NCI-H82 treated with DMSO at 0.1 percent for 48 hours (cell line): ENCODE measurements around the gene RNF17.

Experiments
- DNase-seq: peaks from one replicate; lab custom pipeline; 2025; ENCODE audit not compliant: unreplicated experiment; lab: John Stamatoyannopoulos, UW

The RNF17 gene

GRCh38 chr13:24858953-24859352, 95.0 kb downstream of the RNF17 start:
- DNase-seq: no peak

GRCh38 chr13:24860770-24861169, 96.8 kb downstream of the RNF17 start:
- DNase-seq: no peak

GRCh38 chr13:24861617-24862362, 97.8 kb downstream of the RNF17 start:
- DNase-seq: no peak

- no peak for DNase-seq
Measured at GRCh38 chr13:24863748-24864540, 100.0 kb downstream of the RNF17 start.

DNA sequence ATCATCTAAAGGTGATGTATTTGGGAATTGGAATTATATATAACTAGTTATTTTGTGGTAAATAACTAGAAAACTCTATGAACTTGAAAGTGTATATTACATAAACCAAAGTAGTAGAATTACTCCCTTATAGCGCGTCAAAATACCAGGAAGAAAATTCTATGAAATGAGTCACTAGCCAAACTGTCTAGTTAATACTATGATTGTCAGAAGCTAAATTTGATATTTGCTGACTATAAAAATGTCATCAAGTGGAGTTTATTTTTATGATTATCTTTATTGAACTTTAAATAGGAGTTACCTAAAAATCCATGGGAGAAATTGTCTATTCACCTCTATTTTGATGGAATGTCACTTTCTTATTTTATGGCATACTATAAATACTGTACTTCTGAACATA, 100.6 kb downstream of the RNF17 start:
- no peak for DNase-seq

DNA sequence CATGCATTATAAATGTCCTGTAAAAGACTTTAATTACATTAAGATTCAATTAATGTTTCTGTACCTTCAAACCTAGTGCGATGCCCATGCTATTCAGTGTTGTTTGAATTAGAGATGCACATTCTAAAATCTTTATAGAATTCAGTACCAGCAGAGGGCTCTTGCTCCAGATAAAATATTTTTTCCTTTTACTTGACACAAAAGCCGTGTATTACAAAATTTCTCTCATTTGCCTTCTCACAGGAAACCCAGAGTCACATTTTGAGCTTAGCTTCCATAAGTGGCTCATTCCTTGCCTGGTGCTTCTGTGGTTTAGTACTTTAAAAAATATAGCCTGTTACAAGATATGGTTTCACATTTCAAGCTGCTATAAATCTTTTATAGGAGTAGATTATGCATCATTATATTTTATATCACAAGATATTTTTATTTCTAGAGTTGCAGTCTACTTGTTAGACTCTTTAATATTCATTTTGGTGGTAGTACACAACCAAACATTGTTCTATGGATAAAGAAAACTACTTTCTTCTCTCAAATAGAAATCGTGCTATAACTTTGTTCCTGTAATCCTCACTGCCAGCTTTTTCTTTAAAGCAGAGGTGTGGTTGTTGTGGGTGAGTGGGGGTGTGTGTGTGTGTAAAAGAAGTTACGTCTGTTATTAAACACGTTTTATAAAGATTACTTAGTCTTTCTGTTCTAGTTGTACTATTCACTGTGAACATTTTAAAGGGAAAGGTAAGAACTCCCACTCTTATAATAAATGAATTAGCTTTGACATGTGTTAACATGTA, 101.4 kb downstream of the RNF17 start:
- DNase-seq: no peak

GRCh38 chr13:24866488-24866887, 102.5 kb downstream of the RNF17 start:
- DNase-seq: no peak

- no peak for DNase-seq
Measured at GRCh38 chr13:24868874-24869273, 104.9 kb downstream of the RNF17 start.

GRCh38 chr13:24870380-24870760, 106.4 kb downstream of the RNF17 start:
- no peak for DNase-seq

DNA sequence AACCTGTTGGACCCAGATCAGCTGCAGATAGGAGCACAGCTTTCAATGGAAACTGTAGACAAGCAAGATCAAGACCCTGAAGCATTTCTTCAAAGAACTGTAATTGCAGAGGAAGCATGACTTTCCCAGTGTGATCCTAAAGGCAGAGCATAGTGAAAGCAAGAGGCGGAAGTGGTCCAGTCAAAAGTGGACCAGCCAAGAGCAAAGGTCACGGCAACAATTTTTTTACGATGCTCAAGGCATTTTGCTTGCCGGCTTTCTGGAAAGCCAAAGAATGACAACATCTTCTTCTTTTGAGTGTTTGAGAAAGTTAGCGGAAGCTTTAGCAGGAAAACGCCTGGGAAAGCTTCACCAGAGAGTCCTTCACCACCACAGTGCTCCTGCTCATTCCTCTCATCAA, 111.6 kb downstream of the RNF17 start:
- DNase-seq: no peak

DNA sequence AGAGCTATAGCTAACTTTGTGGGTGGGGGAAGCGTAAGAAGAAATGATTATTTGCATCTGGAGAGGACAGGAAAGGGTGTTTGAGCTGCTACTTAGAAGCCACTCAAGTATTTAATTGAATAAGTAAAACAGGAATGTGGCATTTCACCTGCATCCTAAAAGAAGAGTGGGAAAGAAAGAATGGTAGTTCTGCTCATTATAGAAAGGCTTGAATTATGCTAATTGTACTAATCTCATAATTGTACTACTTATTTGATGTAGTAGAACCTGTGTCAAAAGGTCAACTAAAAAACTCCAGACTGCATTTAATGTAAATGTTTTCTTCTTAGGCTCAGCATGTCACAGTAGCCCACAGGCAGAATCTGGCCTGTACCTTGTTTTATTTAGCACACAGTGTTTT, 113.6 kb downstream of the RNF17 start:
- DNase-seq: no peak

GRCh38 chr13:24878340-24878739, 114.4 kb downstream of the RNF17 start:
- DNase-seq: no peak

- DNase-seq: no peak
Measured at GRCh38 chr13:24882665-24883064, 118.7 kb downstream of the RNF17 start.

- no peak for DNase-seq
Measured at GRCh38 chr13:24887759-24888158, 123.8 kb downstream of the RNF17 start.

GRCh38 chr13:24888291-24888931, 124.4 kb downstream of the RNF17 start:
- no peak for DNase-seq

- DNase-seq: no peak
Measured at GRCh38 chr13:24890256-24890655, 126.3 kb downstream of the RNF17 start.

DNA sequence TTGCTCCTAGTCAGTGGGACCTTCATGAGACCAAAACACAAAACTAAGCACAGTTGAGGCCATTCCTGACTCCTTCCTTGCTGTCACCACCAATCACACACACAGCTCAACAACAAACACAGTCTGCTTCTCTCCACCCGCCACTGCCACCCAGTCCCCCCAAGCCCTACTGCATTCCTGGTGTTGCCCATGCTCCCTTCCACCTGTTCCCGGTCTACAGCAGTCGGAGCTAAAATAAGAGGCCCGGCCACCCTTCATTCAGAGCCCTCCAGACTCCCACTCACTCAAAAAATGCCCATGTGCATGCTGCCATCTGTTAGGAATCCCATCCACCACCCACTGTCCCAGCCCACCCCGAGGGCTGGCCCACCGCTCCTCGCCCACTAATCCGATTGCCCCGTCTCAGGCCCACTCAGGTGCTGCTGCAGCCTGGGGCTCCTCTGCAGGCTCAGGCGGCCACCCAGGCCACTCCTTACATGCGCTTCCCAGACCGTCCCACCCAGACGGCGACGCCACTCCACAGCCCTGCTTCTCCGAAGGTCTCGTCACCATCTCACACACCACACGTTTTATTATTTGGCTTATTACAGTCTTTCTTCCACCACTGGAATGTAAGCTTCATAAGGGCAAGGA, 127.6 kb downstream of the RNF17 start:
- no peak for DNase-seq

DNA sequence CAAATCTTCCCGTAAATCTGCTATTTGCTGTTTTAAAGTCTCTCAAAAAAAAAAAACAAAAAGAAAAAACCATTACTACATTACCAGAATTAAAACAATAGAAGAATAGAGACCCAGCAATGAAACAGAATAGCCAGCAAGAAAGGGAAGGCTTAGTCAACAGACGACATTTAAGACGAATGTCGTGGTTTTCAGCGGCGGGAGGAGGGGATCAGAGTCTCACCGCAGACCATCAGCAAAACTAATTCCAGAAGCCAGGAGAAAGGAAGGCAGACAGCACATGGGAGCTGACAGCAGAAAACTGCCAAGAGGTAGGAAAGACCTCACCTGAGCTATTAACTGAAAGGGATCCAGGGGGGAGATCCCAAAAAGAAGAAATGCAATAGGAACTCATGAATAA, 128.9 kb downstream of the RNF17 start:
- no peak for DNase-seq

DNA sequence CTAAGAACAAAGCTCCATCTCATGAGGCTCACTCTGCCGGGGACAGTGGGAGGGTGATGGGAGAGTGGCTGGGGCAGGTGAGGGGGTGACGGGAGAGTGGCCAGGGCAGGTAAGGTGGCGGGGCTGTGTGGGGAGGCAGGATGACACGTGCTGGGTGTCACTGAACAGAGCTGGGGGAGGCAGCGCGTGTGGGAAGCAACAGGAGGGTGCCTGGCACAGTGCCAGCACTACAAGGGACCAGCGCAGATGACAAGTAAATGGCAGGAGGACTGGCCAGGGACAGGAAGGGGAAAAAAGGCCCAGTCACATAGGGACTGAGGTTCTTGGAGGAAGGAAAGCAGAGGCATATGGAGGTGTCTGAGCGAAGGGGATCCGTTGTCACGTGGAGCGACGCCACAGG, 129.9 kb downstream of the RNF17 start:
- DNase-seq: no peak

DNA sequence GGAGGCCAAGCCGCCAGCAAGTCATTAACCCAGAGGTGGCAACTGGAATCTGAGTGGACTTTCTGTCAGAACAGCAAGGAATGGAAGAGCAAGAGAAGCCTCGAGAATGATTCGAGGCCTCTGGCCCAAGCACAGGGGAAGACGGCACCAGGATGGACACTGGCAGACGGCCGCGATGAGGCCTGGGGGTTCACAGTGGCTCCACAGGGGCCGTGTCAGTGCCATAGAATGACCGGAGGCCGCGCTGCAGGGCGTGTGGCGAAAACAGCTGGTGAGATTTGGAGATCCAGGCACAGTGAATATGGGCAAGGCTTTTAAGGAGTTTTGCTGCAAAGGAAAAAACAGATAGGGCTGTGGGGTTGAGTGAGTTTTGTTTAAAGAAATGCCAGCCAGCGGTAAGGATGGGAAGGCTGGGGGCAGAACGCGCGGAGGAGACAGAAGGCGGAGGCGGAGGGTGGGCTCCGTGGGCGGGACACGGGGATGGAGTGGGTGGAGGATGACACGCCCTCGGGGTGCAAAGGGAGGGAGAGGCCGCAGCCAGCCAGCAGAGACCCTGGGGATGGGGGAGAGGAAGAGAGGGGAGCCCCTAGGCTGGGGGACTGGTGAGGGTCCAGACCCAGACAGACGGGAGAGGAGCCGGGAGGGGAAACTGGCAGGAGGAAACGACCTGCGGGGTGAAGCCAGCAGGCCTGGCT, 130.5 kb downstream of the RNF17 start:
- no peak for DNase-seq
